ENCODE results near the gene ASIC4.

GRCh38 chr2:219466816-219467735, 47.2 kb upstream of the ASIC4 start:
- TF ChIP-seq CTCF (conservative IDR thresholded peaks at IDR 0.05; ENCODE audit: low read length) (no peak), EZH2phosphoT487 (IDR thresholded peaks at IDR 0.05; ENCODE audit: borderline replicate concordance, low read depth, low read length) (no peak)

Measured in OCI-LY7 (cell line).